Colonic mucosa (tissue), 4 donors: ENCODE results near the gene COQ5. TPM values are rescaled to one million over a fixed set of nuclear protein-coding genes. Genes with fewer than 3 reads are reported as not detected.

Experiments
- DNase-seq: peaks from one replicate; pipeline ENCODE4 v3.0.0-alpha.2; 2020
- H3K27ac ChIP-seq: fragments of 200-600 bp; one replicate; pipeline ENCODE4 v1.8.0; 2021
- H3K27me3 ChIP-seq: fragments of 200-600 bp; one replicate; pipeline ENCODE4 v1.8.0; 2021
- H3K36me3 ChIP-seq: fragments of 200-600 bp; one replicate; pipeline ENCODE4 v1.8.0; 2021
- H3K4me1 ChIP-seq: fragments of 200-600 bp; one replicate; pipeline ENCODE4 v1.8.0; 2021; ENCODE audit warnings: mild to moderate bottlenecking
- H3K4me3 ChIP-seq: fragments of 200-600 bp; one replicate; pipeline ENCODE4 v1.8.0; 2021
- H3K9ac ChIP-seq, 2 donors: one replicate each; pipeline ENCODE4 v1.7.0; 2013; ENCODE audit warnings: control low read depth in 2 of 2, low read depth in 2 of 2, low read length in 2 of 2
- H3K9me3 ChIP-seq: fragments of 200-600 bp; one replicate; pipeline ENCODE4 v1.8.0; 2021
- intact Hi-C: fragments of 100-400 bp; cut with DNase I; formaldehyde crosslinking; loops from one replicate; pipeline ENCODE4 v1.14.1; 2022
- total RNA-seq, 2 donors: library from RNA; stranded (reverse); fragmentation: NEBNext Ultra II Directional in 1 of 2; extraction: Animal tissue kit (Norgen Biotek cat#: 25700) in 1 of 2; gene quantifications; one replicate each; pipeline ENCODE4 v1.2.1, GENCODE V29; 2021
- TF ChIP-seq, protein P1 (sequence below): fragments of 200-600 bp; IDR thresholded peaks from one replicate; pipeline ENCODE4 v1.8.0; 2022; ENCODE audit warnings: antibody characterized with exemption, mild to moderate bottlenecking
- donor health status: healthy.
- donor health status: DM: no; HTN: no; CAD: no.
- donor health status: DM: no; HTN: no; CAD: no.

The COQ5 gene
- total RNA-seq, 2 donors from 2014 or later, result 35.8 to 46.6 TPM

DNA sequence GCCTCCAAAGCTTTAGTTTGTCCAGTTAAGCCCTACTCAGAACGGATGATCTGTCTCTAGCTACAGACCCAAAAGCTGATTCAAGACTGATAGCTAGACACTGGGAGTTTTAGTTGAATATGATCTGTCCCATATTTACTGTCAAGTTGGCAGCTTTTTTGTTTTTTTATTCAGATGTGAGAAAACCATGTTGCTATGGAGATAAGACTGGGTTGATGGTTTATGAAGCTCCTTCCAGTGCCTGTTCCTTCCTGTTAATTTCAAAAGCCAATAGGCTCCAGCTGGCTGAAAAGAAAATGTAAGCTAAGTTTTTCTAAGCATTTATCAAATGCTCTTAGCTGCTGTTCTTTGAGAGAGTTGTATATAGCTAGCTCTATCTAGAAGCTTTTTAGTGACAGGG, 28.4 kb downstream of the COQ5 start:
- intact Hi-C loops, result no loop called here
- no peaks in the 10 kb centered on the region for H3K4me1 ChIP-seq
- H3K36me3 ChIP-seq, result no peaks in the 10 kb centered on the region
- H3K27me3 ChIP-seq, result no peaks in the 10 kb centered on the region
- H3K9ac ChIP-seq, result no peak overlapping the region
- no peak overlapping the region for H3K27ac ChIP-seq
- TF ChIP-seq, protein P1, sequence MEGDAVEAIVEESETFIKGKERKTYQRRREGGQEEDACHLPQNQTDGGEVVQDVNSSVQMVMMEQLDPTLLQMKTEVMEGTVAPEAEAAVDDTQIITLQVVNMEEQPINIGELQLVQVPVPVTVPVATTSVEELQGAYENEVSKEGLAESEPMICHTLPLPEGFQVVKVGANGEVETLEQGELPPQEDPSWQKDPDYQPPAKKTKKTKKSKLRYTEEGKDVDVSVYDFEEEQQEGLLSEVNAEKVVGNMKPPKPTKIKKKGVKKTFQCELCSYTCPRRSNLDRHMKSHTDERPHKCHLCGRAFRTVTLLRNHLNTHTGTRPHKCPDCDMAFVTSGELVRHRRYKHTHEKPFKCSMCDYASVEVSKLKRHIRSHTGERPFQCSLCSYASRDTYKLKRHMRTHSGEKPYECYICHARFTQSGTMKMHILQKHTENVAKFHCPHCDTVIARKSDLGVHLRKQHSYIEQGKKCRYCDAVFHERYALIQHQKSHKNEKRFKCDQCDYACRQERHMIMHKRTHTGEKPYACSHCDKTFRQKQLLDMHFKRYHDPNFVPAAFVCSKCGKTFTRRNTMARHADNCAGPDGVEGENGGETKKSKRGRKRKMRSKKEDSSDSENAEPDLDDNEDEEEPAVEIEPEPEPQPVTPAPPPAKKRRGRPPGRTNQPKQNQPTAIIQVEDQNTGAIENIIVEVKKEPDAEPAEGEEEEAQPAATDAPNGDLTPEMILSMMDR, result no peak
- H3K9me3 ChIP-seq, result no peaks in the 10 kb centered on the region
- no peak for DNase-seq
- H3K4me3 ChIP-seq, result no peak overlapping the region

DNA sequence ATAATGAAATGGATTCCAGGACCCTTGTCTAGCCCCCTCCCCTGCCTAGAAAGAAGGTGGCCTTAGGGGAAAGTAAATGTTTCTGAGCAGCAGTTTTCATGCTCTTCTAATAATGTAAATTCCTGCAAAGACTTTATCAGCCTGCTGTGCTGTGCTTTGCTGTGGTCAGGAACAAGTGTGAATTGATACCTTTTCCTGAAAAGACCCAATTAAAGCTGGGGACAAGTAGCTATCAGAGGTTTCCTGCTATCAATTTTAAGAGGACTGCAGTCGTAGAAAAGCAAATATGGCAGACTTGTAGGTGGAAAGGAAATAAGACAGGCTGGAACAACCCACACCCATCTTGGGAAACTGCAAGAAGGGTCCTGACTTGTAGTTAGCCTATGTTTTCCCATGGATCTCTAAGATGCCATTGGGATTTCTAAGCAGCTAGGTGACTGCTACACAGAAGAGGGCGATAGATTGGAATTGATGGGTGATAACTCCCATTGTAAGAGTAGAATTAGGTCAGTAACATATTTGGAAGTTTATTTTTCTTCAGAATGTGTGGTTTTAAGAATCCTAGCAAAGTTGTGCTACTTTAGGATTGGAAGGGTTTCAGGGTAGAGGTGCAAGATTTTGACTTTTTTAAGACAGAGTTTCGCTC, 30.0 kb downstream of the COQ5 start:
- Histone ChIP-seq H3K9ac (no peak overlapping the region), H3K4me1 (no peaks in the 10 kb centered on the region), H3K27me3 (no peaks in the 10 kb centered on the region), H3K27ac (no peak overlapping the region), H3K4me3 (no peak overlapping the region), H3K36me3 (no peaks in the 10 kb centered on the region), H3K9me3 (no peaks in the 10 kb centered on the region)
- no peak for DNase-seq
- TF ChIP-seq, protein P1, result no peak
- intact Hi-C loops, result no loop called here

DNA sequence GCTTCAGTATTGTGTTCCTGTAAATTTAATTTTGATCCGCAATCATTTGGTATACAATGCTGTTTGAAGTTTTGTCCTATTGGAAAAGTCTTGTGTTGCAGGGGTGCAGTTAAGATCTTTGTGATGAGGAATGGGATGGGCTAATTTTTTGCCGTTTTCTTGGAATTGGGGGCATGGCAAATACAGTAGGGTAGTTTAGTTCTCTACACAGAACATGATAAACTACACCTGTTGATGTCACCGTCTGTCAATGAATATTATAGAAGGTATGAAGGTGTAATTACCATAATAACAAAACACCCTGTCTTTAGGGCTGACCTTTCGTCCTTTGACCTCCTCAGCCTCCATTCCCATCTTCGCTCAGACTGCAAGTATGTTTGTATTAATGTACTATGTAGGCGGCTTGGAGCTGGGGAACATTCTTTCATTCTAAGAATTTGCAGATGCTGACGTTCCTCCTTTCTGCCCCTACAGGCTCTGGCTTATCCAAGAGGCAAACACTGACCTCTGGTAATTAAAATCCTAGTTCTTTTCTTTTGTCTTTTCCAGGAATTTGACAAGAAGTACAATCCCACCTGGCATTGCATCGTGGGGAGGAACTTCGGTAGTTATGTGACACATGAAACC, 31.3 kb downstream of the COQ5 start:
- Histone ChIP-seq H3K9me3 (no peaks in the 10 kb centered on the region), H3K27ac (no peak overlapping the region), H3K36me3 (no peaks in the 10 kb centered on the region), H3K27me3 (no peaks in the 10 kb centered on the region), H3K4me3 (peak overlapping the region; percentile 94), H3K4me1 (no peaks in the 10 kb centered on the region), H3K9ac (peak overlapping the region; percentile 58 to 86)
- intact Hi-C loops, result no loop called here
- peak; percentile 24 for DNase-seq
- TF ChIP-seq, protein P1, result no peak

DNA sequence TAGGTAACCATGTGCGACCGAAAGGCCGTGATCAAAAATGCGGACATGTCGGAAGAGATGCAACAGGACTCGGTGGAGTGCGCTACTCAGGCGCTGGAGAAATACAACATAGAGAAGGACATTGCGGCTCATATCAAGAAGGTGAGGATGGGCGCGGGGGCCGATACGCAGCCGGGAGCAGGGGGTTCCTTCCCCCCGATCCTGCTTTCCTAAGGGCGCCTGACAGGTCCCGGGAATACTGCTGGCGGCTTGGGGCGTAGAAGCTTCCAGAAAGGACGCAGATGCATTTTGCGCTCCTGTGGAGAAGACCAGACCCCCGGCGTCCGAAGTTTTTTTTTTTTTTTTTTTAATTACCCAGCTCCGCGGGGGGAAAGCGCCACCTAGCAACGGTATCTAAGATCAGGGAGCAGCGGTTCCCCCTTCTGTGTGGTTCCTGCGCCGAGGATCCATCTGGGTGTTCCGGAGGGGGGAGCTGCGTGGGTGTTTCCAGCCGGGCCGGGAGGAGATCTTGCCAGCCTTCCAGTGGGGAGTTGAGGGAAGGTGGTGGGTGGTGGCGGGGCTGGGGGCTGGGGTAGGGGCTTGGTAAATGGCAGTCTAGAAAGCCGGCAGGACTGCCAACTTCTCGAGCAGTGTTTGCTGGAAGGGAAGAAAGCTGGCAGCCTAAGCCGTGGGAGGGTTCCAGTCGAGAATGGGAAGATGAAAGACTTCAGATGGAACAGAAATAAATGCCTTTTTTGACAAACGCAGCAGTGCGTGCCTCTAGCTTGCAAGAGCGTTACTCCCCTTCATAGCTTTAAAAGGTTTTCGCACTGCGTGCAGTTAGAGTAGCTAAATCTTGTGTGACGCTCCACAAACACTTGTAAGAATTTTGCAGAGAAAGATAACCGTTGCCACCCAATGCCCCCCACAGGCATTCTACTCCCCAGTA, 32.3 kb downstream of the COQ5 start:
- H3K36me3 ChIP-seq, result no peaks in the 10 kb centered on the region
- H3K4me3 ChIP-seq, result peak overlapping the region; percentile 94
- peak overlapping the region; percentile 89 for H3K27ac ChIP-seq
- peak; percentile 73 for DNase-seq
- no peaks in the 10 kb centered on the region for H3K4me1 ChIP-seq
- peak overlapping the region; percentile 84 to 86 for H3K9ac ChIP-seq
- intact Hi-C loops, result no loop called here
- no peaks in the 10 kb centered on the region for H3K27me3 ChIP-seq
- TF ChIP-seq, protein P1, result no peak
- H3K9me3 ChIP-seq, result no peaks in the 10 kb centered on the region

DNA sequence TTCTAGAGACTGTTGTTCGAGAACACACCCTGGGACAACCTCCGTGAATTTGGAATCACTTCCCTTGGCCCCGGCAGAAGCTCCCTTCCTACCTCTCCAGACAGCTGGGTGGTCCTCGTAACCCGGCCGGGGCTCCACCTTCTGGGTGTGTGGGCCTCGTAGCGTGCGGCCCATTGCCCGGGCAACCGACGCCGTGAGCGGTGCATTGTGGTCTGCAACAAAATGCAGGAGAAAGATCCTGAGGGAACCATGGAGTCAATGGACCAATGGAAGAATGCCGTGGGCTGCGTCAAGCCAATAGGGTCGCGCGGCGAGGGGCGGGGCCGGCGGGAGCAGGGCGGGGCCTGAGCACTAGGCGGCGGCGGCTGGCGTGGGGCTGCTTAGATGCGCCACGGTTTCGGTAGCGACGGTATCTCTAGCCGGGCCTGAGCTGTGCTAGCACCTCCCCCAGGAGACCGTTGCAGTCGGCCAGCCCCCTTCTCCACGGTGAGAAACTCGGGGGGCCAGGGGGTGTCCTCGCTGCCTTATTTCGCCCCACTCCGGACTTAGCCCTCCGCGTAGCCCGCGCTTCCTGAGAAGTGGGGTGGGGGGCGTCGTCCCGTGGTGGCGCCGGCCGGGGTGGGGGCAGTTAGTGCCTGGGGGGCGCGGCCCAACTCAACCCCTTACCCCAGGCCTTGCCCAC, 33.1 kb downstream of the COQ5 start, which contains the start of gene DYNLL1:
TSS of gene DYNLL1 (plus strand) at position 383 of the 682 bp plus-strand sequence. CDS start 309 bp downstream, outside the sequence.
- Histone ChIP-seq H3K9me3 (no peaks in the 10 kb centered on the region), H3K27me3 (no peaks in the 10 kb centered on the region), H3K9ac (peak within 1 kb of the TSS; percentile 84 to 86), H3K4me1 (no peaks in the 10 kb centered on the region), H3K4me3 (peak within 1 kb of the TSS; percentile 94), H3K27ac (peak within 1 kb of the TSS; percentile 89), H3K36me3 (no peaks in the 10 kb centered on the region)
- TF ChIP-seq, protein P1, result no peak
- intact Hi-C loops, result no loop called here
- DNase-seq, result peak; percentile 98
